Activated CD4-positive, alpha-beta T cell treated with anti-CD3 and anti-CD28 coated beads for 48 hours (primary cell): Measurements from ENCODE around the gene CAPN2.
"Not testable (repeated sequence)": the region's sequence is repeated elsewhere in the genome, so short reads cannot be mapped to it uniquely, and the experiment has no call there.

Experiments used
- DNase-seq: peaks from one replicate; pipeline ENCODE4 v3.0.0-alpha.2; 2020

Gene CAPN2

DNA sequence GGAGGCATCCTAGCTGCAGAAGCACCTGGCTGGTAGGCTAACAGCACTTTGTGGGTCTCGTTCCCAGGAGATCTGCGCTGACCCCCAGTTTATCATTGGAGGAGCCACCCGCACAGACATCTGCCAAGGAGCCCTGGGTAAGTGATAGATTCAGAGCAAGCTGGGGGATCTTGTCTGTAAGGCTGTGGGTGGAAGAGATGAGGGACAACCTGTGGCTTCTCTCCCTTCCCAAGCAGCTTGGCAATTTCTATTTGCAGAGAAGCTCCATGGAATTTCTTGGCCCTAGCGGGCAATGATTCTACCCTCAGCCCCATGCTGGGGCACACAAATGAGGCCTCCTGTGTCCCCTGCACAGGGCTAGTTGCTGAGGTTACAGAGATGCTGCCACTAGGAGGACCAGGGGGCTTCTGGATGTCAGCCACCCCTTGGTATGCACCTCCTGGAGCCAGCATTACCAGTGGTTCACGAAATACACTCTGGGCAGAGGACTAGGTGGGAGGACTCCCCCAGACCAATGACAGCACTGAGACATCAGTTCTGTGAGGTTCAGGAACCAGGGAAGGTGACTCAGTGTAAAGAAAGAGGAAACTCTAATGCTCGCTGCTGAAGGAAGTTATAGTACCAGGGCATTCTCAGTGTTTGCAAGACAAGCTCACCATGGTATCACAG, 5.5 kb downstream of the CAPN2 start:
- no peak for DNase-seq

DNA sequence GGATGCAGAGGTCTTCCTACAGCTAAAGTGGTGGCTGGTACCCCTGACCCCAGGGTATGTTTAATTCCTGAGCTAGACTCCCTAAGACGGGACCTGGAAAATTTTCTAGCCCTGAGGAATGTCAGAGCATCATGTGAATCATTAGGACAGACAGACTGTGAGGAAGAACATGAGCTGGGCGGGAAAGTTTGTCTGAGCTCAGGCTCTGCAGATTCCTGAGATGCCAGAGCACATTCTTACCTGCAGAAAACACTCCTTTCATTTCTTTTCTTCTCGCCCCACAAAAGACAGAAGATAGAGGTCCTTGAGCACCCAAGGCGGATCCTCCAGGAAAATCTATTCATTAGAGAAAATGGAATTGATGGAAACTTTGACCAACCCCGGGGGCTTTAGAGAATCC, 6.5 kb downstream of the CAPN2 start:
- no peak for DNase-seq

DNA sequence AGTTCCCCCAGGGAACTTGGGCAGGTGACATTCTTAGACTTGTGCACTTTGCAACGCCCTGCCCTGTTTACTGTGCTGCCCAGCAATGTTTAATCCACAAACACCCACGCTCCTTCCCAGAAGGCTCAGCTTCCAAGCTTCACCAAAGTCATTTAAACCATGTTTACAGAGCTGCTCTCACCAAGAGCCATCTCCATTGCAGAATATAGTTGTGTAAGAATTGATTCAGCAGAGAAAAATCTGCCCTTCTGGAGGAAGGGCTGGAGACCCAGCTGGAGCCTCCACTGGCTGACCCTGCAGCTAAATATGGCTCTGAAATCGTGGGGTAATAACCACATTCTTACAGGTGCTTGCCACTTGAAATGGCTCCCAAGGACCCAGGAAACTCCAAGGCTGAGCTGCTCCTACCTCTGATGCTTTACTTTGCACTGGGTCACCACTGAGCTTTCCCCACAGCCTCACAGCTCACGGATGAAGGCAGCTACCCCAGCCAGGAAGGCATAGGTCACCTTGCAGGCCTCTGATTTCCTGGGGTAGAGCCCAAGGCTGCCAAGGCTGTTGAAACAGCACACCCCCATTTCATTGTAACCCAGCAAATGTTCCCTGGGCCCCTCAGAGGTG, 8.7 kb downstream of the CAPN2 start:
- no peak for DNase-seq

DNA sequence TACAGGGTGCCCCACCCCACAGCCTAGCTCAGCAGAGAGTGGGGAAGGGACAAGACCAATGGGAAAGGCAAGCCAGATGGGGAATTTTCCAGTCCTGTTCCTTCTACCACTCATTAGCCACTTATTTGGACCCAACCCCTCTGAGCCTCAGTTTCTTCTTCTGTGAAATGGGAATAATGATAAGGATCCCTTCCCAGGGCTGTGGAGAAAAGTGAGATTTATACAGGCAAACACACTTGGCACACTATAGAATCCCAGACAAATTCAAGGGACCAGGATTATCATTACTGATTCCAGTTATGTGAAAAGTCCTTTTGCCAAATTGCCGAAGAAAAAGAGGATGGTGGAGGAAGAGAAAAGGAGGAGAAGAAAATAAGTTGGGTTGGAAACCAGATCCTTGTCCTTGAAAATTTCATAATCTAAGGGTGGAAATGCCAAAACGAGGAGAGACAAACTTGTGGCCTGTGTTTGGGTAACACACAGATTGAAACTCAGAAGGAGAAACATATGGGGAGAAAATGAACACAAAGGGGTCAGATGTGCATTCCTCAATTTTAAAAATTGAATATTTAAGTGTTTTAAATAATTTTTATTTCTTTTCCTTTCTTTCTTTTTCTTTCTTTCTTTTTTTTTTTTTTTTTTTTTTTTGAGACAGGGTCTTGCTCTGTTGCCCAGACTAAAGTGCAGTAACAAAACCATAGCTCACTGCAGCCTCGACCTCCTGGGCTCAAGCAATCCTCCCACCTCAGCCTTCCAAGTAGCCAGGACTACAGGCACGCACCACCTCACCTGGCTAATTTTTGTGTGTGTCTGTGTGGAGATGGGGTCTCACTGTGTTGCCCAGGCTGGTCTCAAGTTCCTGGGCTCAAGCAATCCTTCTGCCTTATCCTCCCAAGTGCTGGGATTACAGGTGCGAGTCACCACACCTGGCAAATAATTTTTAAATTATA, 9.6 kb downstream of the CAPN2 start:
- no peak for DNase-seq

DNA sequence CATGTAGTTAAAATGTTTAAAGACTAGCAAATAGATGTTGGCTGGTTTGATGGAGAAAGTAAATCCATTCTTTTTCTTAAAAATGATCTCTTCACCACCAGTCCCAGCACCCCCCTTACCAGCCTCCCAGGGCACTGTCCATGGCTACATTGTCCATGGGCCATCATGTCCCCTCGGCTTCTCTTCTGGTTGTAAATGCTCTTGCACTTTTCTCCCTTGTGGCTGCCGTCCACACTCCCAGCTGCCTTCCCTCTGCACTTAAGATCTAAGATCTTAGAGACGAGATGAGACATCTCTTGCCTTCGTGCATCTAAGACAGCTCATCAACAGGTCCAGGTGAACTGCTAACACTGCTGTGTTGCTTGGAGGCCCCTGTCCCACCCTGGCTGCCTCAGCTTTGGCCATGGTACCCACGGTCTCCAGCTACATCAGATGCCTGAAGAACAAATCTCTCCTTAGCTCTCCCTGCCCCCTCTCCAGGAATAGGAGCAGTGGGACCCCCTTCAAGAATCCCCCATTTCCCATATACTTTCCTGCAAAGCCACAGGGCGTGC, 11.1 kb downstream of the CAPN2 start:
- DNase-seq: no peak

DNA sequence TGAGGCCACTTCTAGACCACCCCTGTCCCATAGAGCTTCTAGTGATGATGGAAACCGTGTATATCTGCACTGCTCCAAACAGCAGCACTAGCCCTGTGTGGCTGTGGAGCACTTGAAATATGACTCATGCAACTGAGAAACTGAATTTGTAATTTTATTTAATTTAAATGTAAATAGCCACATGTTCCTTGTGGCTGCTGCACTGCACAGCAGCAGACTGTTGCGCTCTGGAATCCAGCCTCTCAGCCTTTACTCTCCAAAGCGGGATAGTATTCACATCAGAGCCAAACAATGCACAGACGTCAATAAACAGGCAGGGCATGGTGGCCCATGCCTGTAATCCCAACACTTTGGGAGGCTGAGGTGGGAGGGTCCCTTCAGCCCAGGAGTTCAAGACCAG, 12.0 kb downstream of the CAPN2 start:
- DNase-seq: no peak

DNA sequence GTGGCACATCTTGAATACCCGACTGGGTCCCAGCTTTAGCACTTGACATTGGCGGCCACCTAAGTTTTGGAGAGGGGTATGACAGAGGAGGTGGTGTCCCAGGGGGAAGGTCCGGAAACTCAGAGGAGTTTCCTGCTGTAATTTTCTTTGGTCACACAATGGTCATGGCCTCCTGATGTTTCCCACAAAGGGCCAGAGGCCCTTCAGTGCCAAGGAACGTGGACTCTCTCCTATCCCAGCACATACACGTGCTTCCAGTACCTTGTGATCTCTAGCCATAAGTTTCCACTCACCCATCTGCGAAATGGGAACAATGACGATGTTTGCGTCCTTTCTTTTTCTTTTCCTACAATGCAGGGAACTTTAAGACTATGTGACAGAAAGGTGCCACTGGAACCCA, 13.2 kb downstream of the CAPN2 start:
- no peak for DNase-seq

DNA sequence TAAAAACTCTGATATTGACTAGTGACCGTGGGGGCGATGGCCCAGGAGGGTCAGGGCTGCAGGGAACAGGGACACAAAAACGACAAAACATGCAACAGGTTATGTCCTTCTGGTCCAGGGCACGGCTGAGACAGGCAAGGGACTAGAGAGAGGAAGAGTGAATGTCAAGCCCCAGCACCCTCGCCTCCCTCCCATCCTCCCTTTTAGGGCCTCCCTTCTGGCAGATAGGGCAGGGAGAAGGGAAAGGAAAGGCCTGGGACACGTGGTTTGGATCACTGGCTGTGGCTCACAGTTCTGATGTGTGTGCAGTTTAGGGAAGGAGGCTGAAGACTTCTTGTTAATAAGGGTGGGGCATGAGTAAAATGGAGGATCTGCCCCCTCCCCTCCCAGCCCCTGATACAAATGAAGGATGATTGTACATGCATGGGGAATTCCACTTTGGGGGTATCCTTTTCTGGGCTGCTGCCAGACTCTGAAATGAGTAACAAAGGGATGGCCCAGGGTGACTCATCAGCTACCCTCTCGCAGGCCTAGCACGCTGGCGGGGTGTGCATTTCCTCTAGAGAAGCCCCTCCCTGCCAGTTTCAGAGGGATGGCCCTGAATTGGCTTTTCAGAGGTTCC, 14.2 kb downstream of the CAPN2 start:
- peak; percentile 92 for DNase-seq

DNA sequence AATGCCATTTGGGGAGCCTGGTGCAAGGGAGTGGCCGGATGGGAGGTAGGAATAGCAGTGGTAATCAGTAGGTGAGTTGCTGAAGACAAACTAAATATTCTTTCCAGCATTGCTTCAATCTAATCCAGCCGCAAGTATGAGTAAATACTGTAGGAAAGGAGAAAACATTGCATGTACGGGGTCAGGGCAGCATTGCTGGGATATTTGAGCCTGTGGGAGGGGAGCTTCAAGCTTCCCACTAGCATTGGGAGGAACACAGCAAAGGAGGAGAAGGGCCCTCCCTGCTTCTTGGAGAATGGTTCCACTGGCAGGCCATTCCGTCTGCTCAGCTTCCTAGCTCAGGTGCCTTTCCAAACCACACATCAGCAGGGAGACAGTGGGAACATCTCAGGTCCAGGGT, 15.2 kb downstream of the CAPN2 start:
- no peak for DNase-seq

DNA sequence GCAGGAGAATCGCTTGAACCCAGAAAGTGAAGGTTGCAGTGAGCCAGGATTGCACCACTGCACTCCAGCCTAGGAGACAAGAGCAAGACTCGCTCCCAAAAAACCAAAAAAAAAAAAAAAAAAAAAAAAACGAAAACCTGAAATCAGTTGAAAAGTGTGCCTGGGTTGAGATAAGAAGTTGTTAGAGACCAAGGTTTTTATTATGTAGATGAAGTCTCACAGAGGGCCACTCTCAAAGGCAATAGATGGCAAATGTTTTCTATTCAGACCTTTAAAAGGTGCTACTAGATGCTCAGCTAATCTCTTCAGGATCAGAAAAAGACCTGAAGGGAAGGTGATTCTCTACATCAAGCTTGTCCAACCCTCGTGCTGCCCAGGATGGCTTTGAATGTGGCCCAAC, 17.6 kb downstream of the CAPN2 start:
- DNase-seq: no peak

DNA sequence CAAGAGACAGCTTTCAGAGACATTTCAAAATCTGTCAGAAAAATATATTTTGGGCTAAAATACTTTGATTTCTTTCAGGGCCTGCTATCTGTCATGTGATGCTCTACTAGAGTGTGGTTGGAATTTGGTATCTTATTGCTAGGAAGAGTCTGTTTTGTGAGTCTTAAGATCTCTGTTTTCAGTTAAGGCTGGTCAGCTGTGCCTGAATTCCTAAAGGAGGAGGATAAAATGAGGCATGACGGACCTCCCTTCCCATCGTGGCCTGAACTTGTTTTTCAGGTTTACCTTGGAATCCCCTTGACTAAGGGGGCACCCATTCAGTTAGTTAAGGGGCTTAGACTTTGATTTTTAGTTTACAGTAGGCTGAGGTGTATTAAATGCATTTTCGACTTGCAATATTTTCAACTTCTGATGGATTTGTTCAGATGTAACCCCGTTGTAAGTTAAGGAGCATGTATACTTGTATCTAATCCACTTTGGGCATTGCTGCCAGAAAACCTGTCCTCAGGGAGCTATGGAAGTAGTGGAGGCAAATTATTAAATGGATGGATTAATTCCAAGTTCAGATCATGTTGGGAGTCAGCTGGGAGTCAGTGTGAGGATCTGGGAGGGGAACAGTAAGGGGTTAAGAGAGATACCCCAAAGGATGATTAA, 18.3 kb downstream of the CAPN2 start:
- DNase-seq: no peak

DNA sequence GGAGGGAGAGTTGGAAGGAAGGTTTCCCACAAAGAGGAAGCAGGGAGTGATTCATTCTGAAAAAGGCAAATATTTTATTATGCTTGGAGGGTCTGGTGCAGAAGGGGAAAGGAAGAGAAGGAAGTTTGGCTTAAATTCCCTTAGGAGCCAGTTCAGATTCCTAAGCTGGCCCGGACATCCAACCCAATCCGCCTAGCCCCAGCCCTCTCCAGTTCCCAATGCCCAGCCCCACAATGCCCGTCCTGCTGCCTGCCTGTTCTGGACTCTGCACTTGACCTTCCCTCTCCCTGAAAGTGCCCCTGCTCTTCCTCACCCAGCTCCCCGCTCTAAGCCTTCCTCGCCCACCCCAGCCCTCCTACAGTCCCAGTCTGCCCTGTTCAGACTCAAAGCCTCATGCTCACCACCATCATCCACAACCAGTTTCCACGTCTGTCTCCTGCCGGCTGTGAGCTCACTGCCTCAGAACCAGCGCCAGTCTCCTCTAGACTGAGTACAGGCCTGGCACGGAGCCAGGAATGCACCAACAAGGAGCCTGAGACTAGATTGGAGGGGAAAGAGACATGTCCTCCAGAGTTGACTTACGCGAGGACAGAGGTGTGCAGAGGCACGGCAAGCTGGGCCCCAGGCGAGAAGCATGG, 18.9 kb downstream of the CAPN2 start:
- DNase-seq: no peak

DNA sequence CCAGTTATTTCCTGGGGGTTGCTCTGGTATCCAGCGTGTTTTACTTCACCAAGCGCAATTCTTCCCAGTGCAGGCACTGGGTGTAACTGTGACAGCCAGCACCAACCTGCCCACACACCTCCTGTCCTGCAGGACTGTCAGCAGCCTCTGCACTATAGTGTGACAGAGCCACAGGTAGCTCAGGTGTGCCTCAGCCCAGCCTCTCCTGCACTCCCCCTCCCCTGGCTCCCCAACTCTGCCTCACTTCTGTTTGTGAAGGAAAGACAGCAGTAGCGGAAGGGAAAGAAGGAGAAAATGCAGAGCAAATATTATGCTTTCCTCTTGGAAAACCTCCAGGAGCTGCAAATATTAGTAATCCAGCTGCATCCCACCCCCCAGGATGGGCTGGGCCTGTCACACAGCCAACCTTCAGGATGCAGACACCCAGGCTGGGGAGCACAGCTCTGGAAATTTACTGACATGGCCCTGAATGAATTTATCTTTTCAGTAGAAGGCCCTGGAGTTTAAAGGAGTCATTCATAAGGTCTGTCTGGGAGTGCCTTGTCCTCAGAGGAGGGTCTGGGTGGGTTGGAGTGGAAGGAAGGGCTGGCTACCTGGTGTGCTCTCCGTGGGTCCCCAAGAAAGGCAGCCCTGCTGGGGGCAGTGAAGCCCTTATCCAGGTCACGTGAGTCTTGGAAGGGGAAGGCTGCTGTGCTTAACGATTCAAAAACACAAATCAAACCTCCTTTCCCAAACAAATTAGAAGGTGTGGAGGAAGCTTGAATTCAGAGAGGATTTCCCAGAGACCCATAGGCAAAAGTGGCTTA, 20.9 kb downstream of the CAPN2 start:
- no peak for DNase-seq

DNA sequence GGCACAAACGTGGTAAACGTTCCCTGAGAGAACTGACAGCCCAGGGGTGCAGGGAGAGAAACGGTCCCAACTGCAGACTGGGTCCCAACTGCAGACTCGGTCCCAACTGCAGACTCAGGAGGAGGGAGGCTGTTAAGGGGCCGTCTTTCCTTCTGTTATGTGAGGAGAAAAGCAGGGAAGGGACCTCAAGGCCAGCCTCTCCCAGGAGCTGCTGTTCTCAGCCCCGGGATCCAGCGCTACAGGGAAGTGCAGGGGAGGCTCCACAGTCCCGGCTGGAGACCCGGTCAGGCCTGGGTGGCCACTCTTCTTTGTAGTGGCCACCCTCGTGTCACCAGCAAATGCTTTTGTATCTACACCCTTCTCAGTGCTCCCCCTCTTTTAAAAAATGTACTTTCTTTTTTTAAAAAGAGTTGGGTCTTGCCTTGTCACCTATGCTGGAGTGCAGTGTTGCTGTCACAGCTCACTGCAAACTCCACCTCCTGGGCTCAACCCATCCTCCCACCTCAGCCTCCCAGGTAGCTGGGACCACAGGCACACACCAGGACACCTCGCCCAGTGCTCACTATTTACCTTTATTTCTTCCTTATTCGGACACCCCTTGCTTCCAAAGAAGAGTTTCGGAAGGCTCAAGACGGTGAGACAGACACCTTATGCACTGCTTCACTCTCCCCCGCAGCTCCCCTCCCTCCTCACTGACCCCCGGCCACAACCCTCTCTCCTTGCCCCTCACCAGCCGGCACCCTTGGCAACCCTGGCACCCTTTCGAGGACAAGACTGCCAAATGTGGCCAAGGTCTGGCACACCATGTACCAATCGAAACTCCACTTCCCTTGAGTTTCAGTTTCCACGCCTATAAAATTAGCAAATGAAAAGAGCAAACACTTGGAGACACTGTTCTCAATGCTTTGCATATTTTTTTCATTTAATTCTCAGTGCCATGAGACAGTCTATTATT, 21.8 kb downstream of the CAPN2 start:
- DNase-seq: no peak

DNA sequence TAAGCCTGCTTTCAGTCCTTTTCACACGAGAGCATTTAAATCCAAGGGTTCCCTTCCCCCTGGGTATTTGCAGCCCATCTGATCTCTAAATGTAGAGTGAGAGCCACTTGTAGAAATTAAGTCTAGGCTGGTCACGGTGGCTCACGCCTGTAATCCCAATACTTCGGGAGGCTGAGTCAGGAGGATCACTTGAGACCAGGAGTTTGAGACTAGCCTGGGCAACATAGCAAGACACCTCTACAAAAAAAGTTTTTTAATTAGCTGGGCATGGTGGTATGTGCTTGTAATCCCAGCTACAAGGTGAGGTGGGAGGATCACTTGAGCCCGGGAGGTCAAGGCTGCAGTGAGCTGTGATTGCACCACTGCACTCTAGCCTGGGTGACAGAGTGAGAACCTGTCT, 24.3 kb downstream of the CAPN2 start:
- DNase-seq: not testable (repeated sequence)

DNA sequence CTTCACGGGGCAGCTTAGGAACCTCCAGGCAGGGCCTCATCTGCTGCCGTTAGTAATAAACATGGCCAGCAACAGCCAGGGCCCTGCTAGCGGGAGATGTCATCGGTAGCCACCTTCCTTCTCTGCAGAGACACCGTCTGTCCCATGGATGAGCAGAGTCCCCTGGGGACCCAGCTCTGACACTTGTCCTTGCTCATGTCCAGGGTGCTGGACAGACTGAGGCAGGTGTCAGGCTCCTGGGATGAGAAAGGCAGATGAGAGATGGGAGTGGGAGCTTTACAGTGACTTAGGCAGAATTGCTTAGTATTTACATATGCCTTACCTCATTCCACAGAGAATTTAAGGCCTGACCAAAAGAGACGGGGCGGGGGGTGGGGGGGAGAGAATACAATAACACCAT, 25.0 kb downstream of the CAPN2 start:
- DNase-seq: no peak

DNA sequence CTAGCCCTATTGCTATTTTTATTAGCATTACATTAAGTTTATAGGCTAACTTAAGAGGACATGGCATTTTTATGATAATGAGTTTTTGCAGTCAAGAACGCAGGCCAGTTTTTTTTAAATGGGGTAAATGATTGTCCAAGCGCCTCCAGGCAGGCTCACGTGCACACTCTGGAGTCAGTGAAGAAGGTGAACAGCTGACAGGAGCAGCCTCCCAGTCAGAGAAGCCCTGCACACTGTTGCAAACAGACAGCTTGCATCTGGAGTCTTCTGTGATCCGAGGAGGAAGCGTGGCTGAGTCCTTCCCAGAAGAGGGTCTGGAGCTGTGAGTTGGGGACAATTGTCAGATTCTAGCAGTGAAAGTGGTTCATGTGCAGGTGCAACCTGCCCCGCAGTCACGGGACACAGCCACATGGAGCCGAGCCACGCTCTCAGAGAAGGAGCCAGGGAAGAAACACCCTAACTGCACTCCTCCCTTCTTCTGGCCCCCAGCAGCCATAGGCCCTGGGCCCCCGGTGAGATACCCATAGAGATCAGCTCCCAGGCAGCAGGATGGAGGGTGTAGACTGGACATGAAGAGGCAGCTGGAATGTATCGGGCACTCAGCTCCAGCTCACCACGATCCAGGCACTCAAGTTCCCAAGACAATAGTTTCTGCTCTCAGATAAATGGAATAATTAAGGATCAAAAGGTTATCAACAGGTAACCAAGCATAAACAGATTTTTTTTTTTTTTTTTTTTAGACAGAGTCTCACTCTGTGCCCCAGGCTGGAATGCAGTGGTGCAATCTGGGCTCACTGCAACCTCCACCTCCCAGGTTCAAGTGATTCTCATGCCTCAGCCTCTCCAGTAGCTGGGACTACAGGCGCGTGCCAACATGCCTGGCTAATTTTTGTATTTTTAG, 26.4 kb downstream of the CAPN2 start:
- DNase-seq: no peak

DNA sequence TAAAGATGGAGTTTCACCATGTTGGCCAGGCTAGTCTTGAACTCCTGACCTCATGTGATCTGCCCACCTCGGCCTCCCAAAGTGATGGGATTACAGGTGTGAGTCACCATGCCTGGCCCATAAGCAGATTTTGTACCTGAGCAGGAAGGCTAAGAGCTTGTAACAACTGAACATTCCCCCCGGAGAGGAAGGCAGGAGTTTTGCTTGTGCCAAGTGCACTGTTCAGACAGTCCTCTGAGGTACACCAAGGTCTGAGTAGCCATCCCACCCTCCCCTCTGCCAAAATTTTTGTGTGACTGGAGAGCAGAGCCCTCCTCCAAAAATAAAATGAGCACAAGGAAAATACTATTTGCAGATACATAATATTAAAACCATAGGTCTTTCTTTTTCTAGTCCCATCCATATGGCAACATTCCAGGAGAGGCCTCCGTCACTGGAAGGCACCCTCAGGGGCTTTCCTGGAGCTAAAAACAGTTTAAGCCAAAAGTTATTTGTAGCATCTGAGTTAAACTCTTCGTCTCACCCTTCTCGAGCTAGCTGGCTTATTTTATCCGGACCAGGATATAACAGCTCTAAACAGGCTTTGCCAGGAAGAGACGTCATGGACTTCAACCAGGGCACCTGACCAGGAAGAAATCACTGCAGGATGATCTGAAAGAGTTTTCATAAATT, 27.2 kb downstream of the CAPN2 start:
- no peak for DNase-seq
